B cell (primary cell): ENCODE measurements around the gene VILL. TPM values are rescaled to one million over a fixed set of nuclear protein-coding genes. Genes with fewer than 3 reads are reported as not detected.

Experiments used
- ATAC-seq: fragments of 200-7000 bp; cut with Tn5 transposase; one replicate; pipeline ENCODE4 v1.10.0; 2021; ENCODE audit warnings: low read depth, mild to moderate bottlenecking, moderate number of reproducible peaks, moderate library complexity
- CTCF ChIA-PET: fragments of 350-600 bp; sonication (Branson Sonifier 250); formaldehyde crosslinking; loops from one replicate; lab custom pipeline; 2021; ENCODE audit warnings: antibody characterized with exemption, inconsistent platforms; lab: Charles Lee
- POLR2A ChIA-PET: fragments of 350-600 bp; sonication (Branson Sonifier 250); formaldehyde crosslinking; loops from one replicate; lab custom pipeline; 2021; ENCODE audit warnings: antibody characterized with exemption; lab: Charles Lee
- DNase-seq: peaks from one replicate; pipeline ENCODE4 v3.0.0; 2013
- H2AFZ ChIP-seq: 2 replicates; pipeline ENCODE4 v1.6.1; 2012; ENCODE audit warnings: mild to moderate bottlenecking, low read depth, low read length; ENCODE audit not compliant: insufficient read depth, poor library complexity, severe bottlenecking
- H3K27ac ChIP-seq, 2 donors: 1 replicate in 1 of 2; 2 replicates in 1 of 2; pipeline ENCODE4 v1.5.1; 2012 to 2013; ENCODE audit warnings: low read length in 2 of 2, mild to moderate bottlenecking in 2 of 2, moderate library complexity in 1 of 2
- H3K27me3 ChIP-seq, 4 experiments: fragments of 200-600 bp in 1 of 4; sonication (generic) in 1 of 4; replicated peaks in 1 of 4; 1 replicate in 2 of 4; 2 replicates in 2 of 4; pipeline versions ENCODE4 v1.6.1 to v1.7.0; 2013 to 2016; ENCODE audit warnings: low read length in 3 of 4, mild to moderate bottlenecking in 2 of 4, mixed read lengths in 1 of 4, moderate library complexity in 1 of 4; ENCODE audit not compliant: insufficient read depth in 4 of 4, control insufficient read depth in 3 of 4; ENCODE audit errors: control extremely low read depth in 1 of 4
- H3K36me3 ChIP-seq, 2 experiments: replicated peaks in 1 of 2; 1 replicate in 1 of 2; 2 replicates in 1 of 2; pipeline versions ENCODE4 v1.6.1 to v1.7.1; 2013; ENCODE audit warnings: low read length in 1 of 2; ENCODE audit not compliant: insufficient read depth in 2 of 2, control insufficient read depth in 1 of 2; ENCODE audit errors: control extremely low read depth in 1 of 2, extremely low read depth in 1 of 2
- H3K4me1 ChIP-seq, 2 donors: fragments of 200-600 bp in 1 of 2; sonication (generic) in 1 of 2; 1 replicate in 1 of 2; 2 replicates in 1 of 2; pipeline versions ENCODE4 v1.5.1 to v1.6.1; 2013 to 2017; ENCODE audit warnings: low read length in 2 of 2; ENCODE audit not compliant: control insufficient read depth in 2 of 2, insufficient read depth in 2 of 2
- H3K4me2 ChIP-seq: replicated peaks from 2 replicates; pipeline ENCODE3; 2012; ENCODE audit warnings: mild to moderate bottlenecking, low read depth, low read length; ENCODE audit not compliant: poor library complexity, severe bottlenecking
- H3K4me3 ChIP-seq, 5 experiments: fragments of 200-600 bp in 1 of 5; sonication (generic) in 1 of 5; 1 replicate in 3 of 5; 2 replicates in 2 of 5; pipeline versions ENCODE4 v1.5.1 to v1.7.0; 2011 to 2016; ENCODE audit warnings: low read length in 4 of 5, mild to moderate bottlenecking in 4 of 5, low read depth in 2 of 5, control low read depth in 1 of 5, moderate library complexity in 1 of 5; ENCODE audit not compliant: insufficient read depth in 1 of 5; ENCODE audit errors: control extremely low read depth in 1 of 5, extremely low read depth in 1 of 5
- H3K79me2 ChIP-seq: fragments of 200-600 bp; sonication (generic); one replicate; pipeline ENCODE4 v1.6.0; 2016; ENCODE audit warnings: low read length; ENCODE audit not compliant: control insufficient read depth, insufficient read depth
- H3K9ac ChIP-seq: fragments of 200-600 bp; sonication (generic); 2 replicates; pipeline ENCODE4 v1.6.1; 2017; ENCODE audit warnings: mild to moderate bottlenecking, low read length, moderate library complexity
- H3K9me3 ChIP-seq, 3 donors: one replicate each; pipeline versions ENCODE4 v1.6.1 to v1.7.1; 2013; ENCODE audit warnings: low read length in 2 of 3; ENCODE audit not compliant: control insufficient read depth in 2 of 3, insufficient read depth in 1 of 3; ENCODE audit errors: control extremely low read depth in 1 of 3
- H4K20me1 ChIP-seq: 2 replicates; pipeline ENCODE4 v1.6.0; 2012; ENCODE audit warnings: mild to moderate bottlenecking, low read length; ENCODE audit not compliant: insufficient read depth, control insufficient read depth, poor library complexity, severe bottlenecking
- H3K27ac Mint-ChIP-seq: one replicate; pipeline ENCODE4 v1.8.0; 2021; ENCODE audit warnings: mixed read lengths
- H3K27me3 Mint-ChIP-seq: one replicate; pipeline ENCODE4 v1.8.0; 2021; ENCODE audit warnings: mixed read lengths
- H3K4me1 Mint-ChIP-seq: one replicate; pipeline ENCODE4 v1.8.0; 2021; ENCODE audit warnings: mixed read lengths
- H3K4me3 Mint-ChIP-seq: one replicate; pipeline ENCODE4 v1.8.0; 2021; ENCODE audit warnings: mixed read lengths
- H3K9me3 Mint-ChIP-seq: one replicate; pipeline ENCODE4 v1.8.0; 2022; ENCODE audit warnings: mixed read lengths; ENCODE audit not compliant: insufficient read depth
- CTCF ChIP-seq: fragments of 200-600 bp; IDR thresholded peaks from one replicate; pipeline ENCODE4 v1.8.0; 2022; ENCODE audit warnings: antibody characterized with exemption, mild to moderate bottlenecking
- EZH2 ChIP-seq: IDR thresholded peaks from 2 replicates; pipeline ENCODE4 v1.6.1; 2012; ENCODE audit warnings: borderline replicate concordance, low read depth, mild to moderate bottlenecking, moderate library complexity, low read length; ENCODE audit not compliant: insufficient read depth, poor library complexity, severe bottlenecking
- WGBS: methylation state at CpG from one replicate; pipeline ENCODE4 v1.1.5; 2013; ENCODE audit warnings: missing lambda C conversion rate; ENCODE audit not compliant: insufficient coverage; 5-methylcytosine and 5-hydroxymethylcytosine counted together
- intact Hi-C: fragments of 100-400 bp; cut with micrococcal nuclease; formaldehyde crosslinking; loops from one replicate; pipeline ENCODE4 v1.10.0; 2022
- polyA plus RNA-seq: library from polyadenylated mRNA; depleted of rRNA; stranded (reverse); fragments of >200 nt; gene quantifications from 2 replicates; pipeline ENCODE4 v1.2.3, GENCODE V29; 2012
- total RNA-seq, 2 donors: library from RNA; stranded (reverse); fragments of 120-200 nt in 1 of 2; gene quantifications; 1 replicate in 1 of 2; 2 replicates in 1 of 2; pipeline versions ENCODE4 v1.2.3 to v1.2.4, GENCODE V29; 2013 to 2022

The VILL gene
- total and polyA plus RNA-seq, 2 donors (not counting 1 experiment from before 2014, with no cell fraction given), result 35.2 to 46.4 TPM

GRCh38 chr3:37994639-37994972 is 4.0 kb downstream of the VILL start:
- Histone ChIP-seq H4K20me1 (no peaks in the 10 kb centered on the region), H3K4me1 (peaks cover 27 to 44% of the 10 kb centered on the region in 2 donors), H3K27ac (peak overlapping the region; percentile 67 to 70), H3K27me3 (no peaks in the 10 kb centered on the region), H3K4me2 (peak overlapping the region; percentile 73), H3K36me3 (peaks cover 0 to 13% of the 10 kb centered on the region in 2 experiments), H3K79me2 (peaks cover 12% of the 10 kb centered on the region), H3K9me3 (peaks cover 0 to 9% (median 0%) of the 10 kb centered on the region in 3 donors), H3K4me3 (peak overlapping the region; percentile 55 to 87 (median 78)), H2AFZ (peak overlapping the region; percentile 90), H3K9ac (peak overlapping the region; percentile 69)
- Mint-ChIP-seq H3K9me3 (no peaks in the 10 kb centered on the region), H3K4me3 (peak overlapping the region; percentile 99), H3K27ac (peak overlapping the region; percentile 96), H3K4me1 (peaks cover 51% of the 10 kb centered on the region), H3K27me3 (no peaks in the 10 kb centered on the region)
- no peak for DNase-seq
- TF ChIP-seq EZH2, result no peak
- TF ChIP-seq CTCF, result no peak
- WGBS, result no CpG with 5 or more reads among the region's 2 CpGs
- CTCF ChIA-PET, result interaction anchor here (1.1 kb wide), 1 partner anchor 21 kb away, joined by 6 read pairs; no protein-coding TSS in a partner anchor
- intact Hi-C loops, result no loop called here
- POLR2A ChIA-PET, result no interaction called here
- ATAC-seq, result no peak

GRCh38 chr3:37995652-37996641 is 5.4 kb downstream of the VILL start:
- Mint-ChIP-seq H3K4me1 (peaks cover 51% of the 10 kb centered on the region), H3K9me3 (no peaks in the 10 kb centered on the region), H3K27ac (peak overlapping the region; percentile 93), H3K4me3 (peak overlapping the region; percentile 99), H3K27me3 (no peaks in the 10 kb centered on the region)
- H3K9ac ChIP-seq, result no peak overlapping the region
- intact Hi-C loops, result no loop called here
- ChIA-PET POLR2A (no interaction called here), CTCF (interaction anchor here (1.0 to 2.3 kb wide), 7 partner anchors 11 to 484 kb away, joined by 3 to 14 read pairs (median 5); partner anchors contain the start of gene ACAA1)
- DNase-seq (no peak), ATAC-seq (no peak)
- no peak overlapping the region for H3K4me3 ChIP-seq
- H3K27me3 ChIP-seq, result no peaks in the 10 kb centered on the region
- H3K36me3 ChIP-seq, result peaks cover 0 to 17% of the 10 kb centered on the region in 2 experiments
- no peaks in the 10 kb centered on the region for H4K20me1 ChIP-seq
- WGBS, result 94% methylated on average over 5 of the region's 10 CpGs
- H3K79me2 ChIP-seq, result peaks cover 12% of the 10 kb centered on the region
- H2AFZ ChIP-seq, result no peak overlapping the region
- H3K4me2 ChIP-seq, result peak overlapping the region; percentile 73
- H3K27ac ChIP-seq, result no peak overlapping the region
- peaks cover 27 to 44% of the 10 kb centered on the region in 2 donors for H3K4me1 ChIP-seq
- TF ChIP-seq CTCF, result no peak
- TF ChIP-seq EZH2, result no peak
- H3K9me3 ChIP-seq, result peaks cover 0 to 9% (median 0%) of the 10 kb centered on the region in 3 donors
